ENCODE results near the gene USP6NL.

Gene USP6NL

DNA sequence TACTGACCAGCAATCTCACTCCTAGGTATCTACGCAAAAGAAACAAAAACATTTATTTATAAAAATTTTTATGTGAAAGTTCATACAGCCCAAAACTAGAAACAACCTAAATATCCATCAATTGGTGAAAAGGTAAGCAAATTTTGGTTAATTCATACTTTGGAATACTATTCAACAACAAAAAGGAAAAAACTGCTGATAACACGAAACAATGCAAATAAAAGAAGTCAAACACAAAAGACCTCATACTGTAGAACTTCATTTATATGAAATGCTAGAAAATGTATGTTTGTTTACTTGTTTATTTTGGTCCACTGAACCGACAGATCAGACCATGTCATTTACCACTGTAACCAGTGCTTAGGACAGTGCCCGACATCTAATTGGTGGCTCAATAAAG, 60.3 kb downstream of the USP6NL start:
- no peak overlapping the region for H3K4me3 ChIP-seq (ENCODE audit: low read depth, low read length)
- no peaks in the 10 kb centered on the region for H3K9me3 ChIP-seq
- TF ChIP-seq, protein P1, sequence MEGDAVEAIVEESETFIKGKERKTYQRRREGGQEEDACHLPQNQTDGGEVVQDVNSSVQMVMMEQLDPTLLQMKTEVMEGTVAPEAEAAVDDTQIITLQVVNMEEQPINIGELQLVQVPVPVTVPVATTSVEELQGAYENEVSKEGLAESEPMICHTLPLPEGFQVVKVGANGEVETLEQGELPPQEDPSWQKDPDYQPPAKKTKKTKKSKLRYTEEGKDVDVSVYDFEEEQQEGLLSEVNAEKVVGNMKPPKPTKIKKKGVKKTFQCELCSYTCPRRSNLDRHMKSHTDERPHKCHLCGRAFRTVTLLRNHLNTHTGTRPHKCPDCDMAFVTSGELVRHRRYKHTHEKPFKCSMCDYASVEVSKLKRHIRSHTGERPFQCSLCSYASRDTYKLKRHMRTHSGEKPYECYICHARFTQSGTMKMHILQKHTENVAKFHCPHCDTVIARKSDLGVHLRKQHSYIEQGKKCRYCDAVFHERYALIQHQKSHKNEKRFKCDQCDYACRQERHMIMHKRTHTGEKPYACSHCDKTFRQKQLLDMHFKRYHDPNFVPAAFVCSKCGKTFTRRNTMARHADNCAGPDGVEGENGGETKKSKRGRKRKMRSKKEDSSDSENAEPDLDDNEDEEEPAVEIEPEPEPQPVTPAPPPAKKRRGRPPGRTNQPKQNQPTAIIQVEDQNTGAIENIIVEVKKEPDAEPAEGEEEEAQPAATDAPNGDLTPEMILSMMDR (IDR thresholded peaks at IDR 0.05; ENCODE audit: low read depth, low read length), result no peak
- H3K4me1 ChIP-seq, result no peaks in the 10 kb centered on the region
- no peaks in the 10 kb centered on the region for H3K27me3 ChIP-seq
- no peak for DNase-seq
- no peaks in the 10 kb centered on the region for H3K36me3 ChIP-seq

DNA sequence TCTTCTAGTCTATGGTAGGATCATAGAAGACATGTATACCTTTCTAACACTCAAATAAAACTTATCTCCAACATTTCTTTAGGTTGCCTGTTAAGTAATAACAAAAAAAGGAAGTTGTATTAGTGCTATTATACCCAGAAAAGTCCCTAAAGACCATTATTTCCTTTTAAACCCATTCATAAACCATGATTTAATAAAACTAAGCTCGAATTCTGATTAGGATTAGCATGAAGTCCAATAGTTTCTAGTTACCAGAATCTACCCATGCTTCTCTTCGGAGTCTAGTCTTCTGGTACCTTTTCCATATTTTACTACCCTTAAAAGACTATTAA, 62.7 kb downstream of the USP6NL start:
- Histone ChIP-seq H3K4me1 (no peaks in the 10 kb centered on the region), H3K4me3 (ENCODE audit: low read depth, low read length) (no peak overlapping the region), H3K9me3 (no peaks in the 10 kb centered on the region), H3K27me3 (no peaks in the 10 kb centered on the region), H3K36me3 (no peaks in the 10 kb centered on the region)
- no peak for DNase-seq
- TF ChIP-seq, protein P1 (IDR thresholded peaks at IDR 0.05; ENCODE audit: low read depth, low read length), result no peak

DNA sequence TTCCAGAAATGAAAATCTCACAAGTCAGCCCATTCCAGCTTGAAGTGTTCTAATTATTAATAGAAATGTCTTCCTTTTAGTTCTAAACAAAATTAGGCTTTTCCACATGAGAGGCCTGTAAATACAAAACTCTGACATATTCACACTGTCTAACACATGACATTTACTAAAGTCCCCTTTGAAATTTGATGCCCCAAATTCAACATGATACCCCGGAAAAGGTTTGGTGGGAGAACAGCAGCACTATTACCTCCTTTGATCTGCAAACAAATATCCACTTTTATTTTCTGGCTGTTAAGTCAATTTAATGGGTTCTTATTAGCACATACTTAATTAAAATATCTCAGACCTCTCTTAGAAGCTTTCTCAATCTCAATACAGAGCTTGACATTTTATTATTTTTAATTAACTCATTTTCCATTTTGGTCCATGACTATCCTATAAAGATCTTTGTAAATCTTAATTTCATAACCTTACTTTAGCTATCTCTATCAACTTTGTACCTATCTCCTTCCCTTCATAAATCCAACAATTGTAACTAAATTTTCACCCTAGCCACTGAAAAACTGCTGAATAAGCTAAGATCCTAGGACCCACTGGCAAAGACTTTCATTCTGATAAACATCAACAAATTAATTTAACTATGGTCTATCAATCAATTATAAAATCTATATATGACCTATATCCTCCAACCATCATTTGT, 63.2 kb downstream of the USP6NL start:
- no peaks in the 10 kb centered on the region for H3K9me3 ChIP-seq
- no peak for DNase-seq

DNA sequence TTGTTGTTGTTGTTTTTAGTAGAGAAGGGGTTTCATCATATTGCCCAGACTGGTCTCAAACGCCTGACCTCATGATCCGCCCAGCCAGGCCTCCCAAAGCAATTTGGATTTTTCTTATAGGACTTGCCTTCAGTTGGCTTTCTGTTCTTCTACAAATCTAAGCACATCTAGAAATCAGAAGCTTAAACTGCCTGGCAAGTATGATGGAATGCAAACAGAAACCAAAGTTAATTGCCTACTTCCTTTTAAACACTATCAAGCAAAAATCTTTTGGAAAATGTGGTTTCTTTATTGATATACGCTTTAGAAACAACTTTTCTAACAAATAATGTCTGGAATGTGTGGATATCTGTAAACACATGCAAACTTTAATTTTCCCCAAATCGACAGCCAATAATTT, 64.9 kb downstream of the USP6NL start:
- Histone ChIP-seq H3K9me3 (no peaks in the 10 kb centered on the region), H3K36me3 (no peaks in the 10 kb centered on the region), H3K4me1 (no peaks in the 10 kb centered on the region), H3K4me3 (ENCODE audit: low read depth, low read length) (no peak overlapping the region), H3K27me3 (no peaks in the 10 kb centered on the region)
- no peak for DNase-seq
- TF ChIP-seq, protein P1 (IDR thresholded peaks at IDR 0.05; ENCODE audit: low read depth, low read length), result no peak

More for the DNA sequence above, 63.2 kb downstream of the USP6NL start:
- TF ChIP-seq, protein P1 (IDR thresholded peaks at IDR 0.05; ENCODE audit: low read depth, low read length), result no peak
- Histone ChIP-seq H3K27me3 (no peaks in the 10 kb centered on the region), H3K36me3 (no peaks in the 10 kb centered on the region), H3K4me1 (no peaks in the 10 kb centered on the region), H3K4me3 (ENCODE audit: low read depth, low read length) (no peak overlapping the region)

DNA sequence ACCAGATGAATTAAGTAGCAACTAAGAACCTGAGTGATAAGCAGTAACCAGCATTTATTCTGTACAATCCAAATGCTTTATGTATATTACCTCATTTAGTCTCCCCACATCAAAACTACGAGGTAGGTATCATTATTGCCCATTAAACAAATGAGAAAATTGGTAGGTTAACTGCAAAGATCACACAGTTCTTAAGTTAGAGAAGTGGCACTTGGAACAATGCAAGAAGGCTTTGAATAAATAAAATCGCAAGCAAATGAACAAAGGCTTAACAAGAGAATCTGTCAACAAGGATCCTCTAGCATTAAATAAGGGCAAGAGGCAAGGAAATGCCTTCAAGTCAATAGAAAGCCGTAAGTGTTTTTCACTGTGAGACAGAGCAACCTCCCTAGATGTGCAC, 70.2 kb downstream of the USP6NL start:
- DNase-seq, result no peak
- Histone ChIP-seq H3K36me3 (no peaks in the 10 kb centered on the region), H3K27me3 (no peaks in the 10 kb centered on the region), H3K9me3 (no peaks in the 10 kb centered on the region), H3K4me1 (no peaks in the 10 kb centered on the region), H3K4me3 (ENCODE audit: low read depth, low read length) (no peak overlapping the region)
- TF ChIP-seq, protein P1 (IDR thresholded peaks at IDR 0.05; ENCODE audit: low read depth, low read length), result no peak

DNA sequence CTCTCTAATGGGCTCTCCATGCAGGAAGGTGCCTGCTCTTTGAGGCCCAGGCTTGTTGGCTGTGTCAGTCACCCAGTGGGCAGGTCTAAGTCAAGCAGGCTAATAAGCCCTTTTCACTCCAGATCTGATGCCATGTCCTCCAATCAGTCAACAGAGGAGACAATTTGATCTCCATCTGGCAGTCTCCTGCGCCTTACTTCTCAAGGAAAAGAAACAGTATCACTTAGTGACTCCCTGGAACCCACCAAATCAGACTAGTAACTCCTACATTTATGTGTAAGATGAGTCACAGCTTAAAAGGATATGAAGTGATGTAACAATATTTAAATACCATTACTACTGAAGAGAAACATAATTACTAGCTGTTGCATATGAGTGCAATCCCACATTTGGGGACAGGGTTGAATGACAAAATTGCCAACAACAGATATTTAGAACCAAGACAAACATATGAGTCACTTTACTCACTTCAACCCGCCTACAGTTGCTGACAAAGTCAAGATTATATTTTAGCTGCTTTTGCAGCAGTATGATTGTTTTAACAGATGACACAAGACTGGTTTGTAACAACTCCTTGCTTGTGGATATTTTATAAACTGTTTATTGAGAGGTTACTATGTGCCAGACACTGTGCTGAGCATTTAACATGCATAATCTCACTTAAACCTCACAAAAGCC, 72.1 kb downstream of the USP6NL start:
- H3K36me3 ChIP-seq, result no peaks in the 10 kb centered on the region
- TF ChIP-seq, protein P1 (IDR thresholded peaks at IDR 0.05; ENCODE audit: low read depth, low read length), result no peak
- no peak for DNase-seq
- H3K4me3 ChIP-seq (ENCODE audit: low read depth, low read length), result no peak overlapping the region
- no peaks in the 10 kb centered on the region for H3K4me1 ChIP-seq
- no peaks in the 10 kb centered on the region for H3K27me3 ChIP-seq
- no peaks in the 10 kb centered on the region for H3K9me3 ChIP-seq

All from BE2C (cell line).